ENCODE results near the gene RNF5.

DNA sequence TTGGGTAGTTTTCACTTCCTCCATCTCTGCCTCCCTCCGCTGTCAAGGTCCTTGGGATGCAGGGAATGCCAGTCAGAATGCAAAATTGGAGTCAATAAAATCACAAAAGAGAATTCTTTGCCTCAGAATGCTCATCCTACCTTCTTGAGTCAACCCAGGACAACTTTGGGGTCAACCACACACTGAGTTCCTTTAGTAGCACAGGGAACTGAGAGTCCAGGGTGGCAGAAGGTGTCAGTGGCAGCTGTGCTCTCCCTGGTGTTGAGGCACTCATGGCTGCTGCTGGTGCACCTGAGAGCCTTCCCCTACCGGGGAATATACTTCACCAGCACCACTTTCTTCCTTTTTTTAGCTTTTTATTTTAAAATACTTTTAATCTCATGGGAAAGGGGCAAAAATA is 46.5 kb downstream of the RNF5 start:
- TF ChIP-seq POLR2AphosphoS5 (IDR thresholded peaks at IDR 0.05) (no peak), POLR2A (IDR thresholded peaks at IDR 0.05) (no peak)
- TF ChIP-seq, protein P1, sequence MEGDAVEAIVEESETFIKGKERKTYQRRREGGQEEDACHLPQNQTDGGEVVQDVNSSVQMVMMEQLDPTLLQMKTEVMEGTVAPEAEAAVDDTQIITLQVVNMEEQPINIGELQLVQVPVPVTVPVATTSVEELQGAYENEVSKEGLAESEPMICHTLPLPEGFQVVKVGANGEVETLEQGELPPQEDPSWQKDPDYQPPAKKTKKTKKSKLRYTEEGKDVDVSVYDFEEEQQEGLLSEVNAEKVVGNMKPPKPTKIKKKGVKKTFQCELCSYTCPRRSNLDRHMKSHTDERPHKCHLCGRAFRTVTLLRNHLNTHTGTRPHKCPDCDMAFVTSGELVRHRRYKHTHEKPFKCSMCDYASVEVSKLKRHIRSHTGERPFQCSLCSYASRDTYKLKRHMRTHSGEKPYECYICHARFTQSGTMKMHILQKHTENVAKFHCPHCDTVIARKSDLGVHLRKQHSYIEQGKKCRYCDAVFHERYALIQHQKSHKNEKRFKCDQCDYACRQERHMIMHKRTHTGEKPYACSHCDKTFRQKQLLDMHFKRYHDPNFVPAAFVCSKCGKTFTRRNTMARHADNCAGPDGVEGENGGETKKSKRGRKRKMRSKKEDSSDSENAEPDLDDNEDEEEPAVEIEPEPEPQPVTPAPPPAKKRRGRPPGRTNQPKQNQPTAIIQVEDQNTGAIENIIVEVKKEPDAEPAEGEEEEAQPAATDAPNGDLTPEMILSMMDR (IDR thresholded peaks at IDR 0.05) = no peak

Measured in sigmoid colon (tissue), 4 donors.